Loucy (cell line): ENCODE measurements around the gene RPA3.

Source experiments
- H2AFZ ChIP-seq: fragments of 200-600 bp; sonication (generic); 2 replicates; pipeline ENCODE4 v1.6.0; 2016; ENCODE audit warnings: antibody characterized with exemption, mild to moderate bottlenecking, low read length, moderate library complexity
- H3F3A ChIP-seq: fragments of 200-600 bp; 2 replicates; pipeline ENCODE4 v1.6.0; 2016; ENCODE audit warnings: antibody characterized with exemption, low read depth, mild to moderate bottlenecking
- H3K27me3 ChIP-seq: fragments of 200-600 bp; sonication (generic); 2 replicates; pipeline ENCODE4 v1.6.1; 2014; ENCODE audit warnings: low read length, mild to moderate bottlenecking; ENCODE audit not compliant: insufficient read depth, poor library complexity, severe bottlenecking
- H3K36me3 ChIP-seq: fragments of 200-600 bp; sonication (generic); 2 replicates; pipeline ENCODE4 v1.6.1; 2016; ENCODE audit warnings: low read length; ENCODE audit not compliant: insufficient read depth
- H3K4me1 ChIP-seq: fragments of 200-600 bp; sonication (generic); 2 replicates; pipeline ENCODE4 v1.5.1; 2014; ENCODE audit warnings: low read length, mild to moderate bottlenecking; ENCODE audit not compliant: insufficient read depth, poor library complexity, severe bottlenecking
- H3K4me2 ChIP-seq: fragments of 200-600 bp; sonication (generic); 2 replicates; pipeline ENCODE4 v1.6.0; 2014; ENCODE audit warnings: antibody characterized with exemption, low read length, low read depth, mild to moderate bottlenecking; ENCODE audit not compliant: poor library complexity, severe bottlenecking
- H3K4me3 ChIP-seq: fragments of 200-600 bp; sonication (generic); 2 replicates; pipeline ENCODE4 v1.5.1; 2014; ENCODE audit warnings: low read length, mild to moderate bottlenecking, mixed read lengths; ENCODE audit not compliant: poor library complexity, severe bottlenecking
- H3K79me2 ChIP-seq: fragments of 200-600 bp; sonication (generic); 2 replicates; pipeline ENCODE4 v1.6.1; 2014; ENCODE audit warnings: low read length; ENCODE audit not compliant: insufficient read depth
- H3K9ac ChIP-seq: fragments of 200-600 bp; sonication (generic); 2 replicates; pipeline ENCODE4 v1.6.0; 2014; ENCODE audit warnings: mild to moderate bottlenecking, low read depth, low read length, moderate library complexity; ENCODE audit not compliant: poor library complexity, severe bottlenecking
- H3K9me2 ChIP-seq: fragments of 200-600 bp; sonication (generic); replicated peaks from 2 replicates; pipeline ENCODE4 v1.6.1; 2016; ENCODE audit warnings: low read depth, low read length, mixed read lengths
- H3K9me3 ChIP-seq: fragments of 200-600 bp; sonication (generic); 2 replicates; pipeline ENCODE4 v1.6.1; 2014; ENCODE audit warnings: mild to moderate bottlenecking, antibody characterized with exemption, low read length, low read depth; ENCODE audit not compliant: insufficient read depth
- H4K20me1 ChIP-seq: fragments of 200-600 bp; sonication (generic); 2 replicates; pipeline ENCODE4 v1.6.0; 2014; ENCODE audit warnings: antibody characterized with exemption, low read length, mild to moderate bottlenecking; ENCODE audit not compliant: insufficient read depth, poor library complexity, severe bottlenecking
- EZH2phosphoT487 ChIP-seq: fragments of 200-600 bp; IDR thresholded peaks from 2 replicates; pipeline ENCODE4 v1.6.1; 2018; ENCODE audit warnings: antibody characterized with exemption, mild to moderate bottlenecking, moderate library complexity, borderline replicate concordance
- TF ChIP-seq, protein P1 (sequence below): fragments of 200-600 bp; sonication (generic); conservative IDR thresholded peaks from 2 replicates; pipeline ENCODE4 v1.5.1; 2014; ENCODE audit warnings: mild to moderate bottlenecking, antibody characterized with exemption, low read length

The RPA3 gene

DNA sequence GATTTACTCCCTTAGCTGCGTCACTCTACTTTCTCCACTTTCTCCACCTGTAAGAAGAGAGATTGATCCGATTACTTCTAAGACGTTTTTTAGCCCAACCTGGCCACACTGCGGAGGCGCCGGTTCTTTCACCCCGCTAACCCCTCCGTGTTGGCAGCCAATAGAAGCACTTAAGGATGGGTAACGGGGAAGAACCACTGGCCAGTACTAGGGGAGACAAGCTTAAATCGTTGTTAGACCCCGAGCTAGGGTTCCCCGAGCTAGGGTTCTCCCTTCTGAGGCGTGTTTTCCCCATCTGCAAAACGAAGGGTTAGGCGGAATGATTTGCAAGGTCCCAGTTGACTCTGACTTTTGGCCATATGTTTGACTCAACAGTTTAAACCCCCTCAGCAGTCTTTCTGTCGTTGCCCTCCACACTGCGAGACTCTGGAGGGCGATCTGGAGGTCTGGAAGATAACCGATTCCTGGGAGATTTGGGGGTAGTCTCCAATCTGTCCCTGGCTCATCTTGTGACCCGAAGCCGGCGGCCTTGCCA is 77.2 kb downstream of the RPA3 start:
- Histone ChIP-seq H3K9me2 (no peaks in the 10 kb centered on the region), H3K4me3 (peak overlapping the region; percentile 80), H3K79me2 (peaks cover 49% of the 10 kb centered on the region), H3K27me3 (no peaks in the 10 kb centered on the region), H3K9ac (peak overlapping the region; percentile 82), H2AFZ (peak overlapping the region; percentile 86), H3K9me3 (no peaks in the 10 kb centered on the region), H3F3A (no peaks in the 10 kb centered on the region), H3K4me1 (peaks cover 31% of the 10 kb centered on the region), H3K4me2 (peak overlapping the region; percentile 85), H3K36me3 (no peaks in the 10 kb centered on the region), H4K20me1 (no peaks in the 10 kb centered on the region)
- TF ChIP-seq, protein P1, sequence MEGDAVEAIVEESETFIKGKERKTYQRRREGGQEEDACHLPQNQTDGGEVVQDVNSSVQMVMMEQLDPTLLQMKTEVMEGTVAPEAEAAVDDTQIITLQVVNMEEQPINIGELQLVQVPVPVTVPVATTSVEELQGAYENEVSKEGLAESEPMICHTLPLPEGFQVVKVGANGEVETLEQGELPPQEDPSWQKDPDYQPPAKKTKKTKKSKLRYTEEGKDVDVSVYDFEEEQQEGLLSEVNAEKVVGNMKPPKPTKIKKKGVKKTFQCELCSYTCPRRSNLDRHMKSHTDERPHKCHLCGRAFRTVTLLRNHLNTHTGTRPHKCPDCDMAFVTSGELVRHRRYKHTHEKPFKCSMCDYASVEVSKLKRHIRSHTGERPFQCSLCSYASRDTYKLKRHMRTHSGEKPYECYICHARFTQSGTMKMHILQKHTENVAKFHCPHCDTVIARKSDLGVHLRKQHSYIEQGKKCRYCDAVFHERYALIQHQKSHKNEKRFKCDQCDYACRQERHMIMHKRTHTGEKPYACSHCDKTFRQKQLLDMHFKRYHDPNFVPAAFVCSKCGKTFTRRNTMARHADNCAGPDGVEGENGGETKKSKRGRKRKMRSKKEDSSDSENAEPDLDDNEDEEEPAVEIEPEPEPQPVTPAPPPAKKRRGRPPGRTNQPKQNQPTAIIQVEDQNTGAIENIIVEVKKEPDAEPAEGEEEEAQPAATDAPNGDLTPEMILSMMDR: peak; percentile 17; the same call in 1 of the 2 replicates
- TF ChIP-seq EZH2phosphoT487: no peak

DNA sequence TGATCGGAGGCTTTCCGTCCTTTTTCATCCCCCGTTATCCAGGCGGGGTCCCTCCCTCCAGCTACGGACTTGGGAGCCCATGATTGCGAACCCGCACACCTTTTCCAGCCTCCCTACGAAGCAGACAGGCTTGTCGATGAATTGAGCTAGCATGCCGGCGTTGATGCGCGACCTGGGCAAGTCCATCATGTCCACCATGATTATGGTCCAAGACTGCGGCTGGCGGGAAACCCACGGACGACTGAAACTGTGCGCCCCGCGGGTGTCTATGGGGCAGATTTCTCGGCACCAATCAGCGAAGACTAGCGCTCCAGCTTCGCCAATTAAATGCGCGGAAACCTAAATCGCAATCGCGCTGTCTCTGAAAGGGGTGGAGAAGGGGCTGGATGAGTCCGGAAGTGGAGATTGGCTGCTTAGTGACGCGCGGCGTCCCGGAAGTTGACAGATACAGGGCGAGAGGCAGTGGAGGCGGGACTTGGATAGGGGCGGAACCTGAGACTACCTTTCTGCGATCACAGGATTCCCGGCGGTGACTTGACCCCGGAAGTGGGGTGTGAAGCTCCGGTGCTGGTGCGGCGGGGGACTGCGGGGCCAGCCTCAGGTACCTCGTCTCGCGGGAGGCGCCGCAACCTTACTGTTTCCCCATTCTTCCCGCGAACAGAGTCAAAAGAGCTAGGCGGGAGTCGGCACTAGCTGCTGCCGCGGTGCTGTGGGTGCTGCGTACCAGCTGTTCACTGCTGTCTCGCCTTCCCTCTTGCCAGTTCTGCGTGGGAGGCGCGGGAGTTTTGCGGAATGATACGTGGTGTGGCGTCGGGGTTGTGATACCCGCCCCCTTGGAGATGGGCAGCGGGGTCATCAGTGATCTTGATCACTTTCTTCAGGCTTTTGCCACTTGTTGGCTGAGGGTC is 77.9 kb downstream of the RPA3 start, which contains the start of gene UMAD1:
UMAD1 (plus strand) TSS at position 532 of the 908 bp plus-strand sequence. CDS start 32,620 bp downstream, outside the sequence.
- Histone ChIP-seq H3K9me3 (no peaks in the 10 kb centered on the region), H3K9ac (peak within 1 kb of the TSS; percentile 82), H3K4me1 (peaks cover 31% of the 10 kb centered on the region), H3K4me3 (peak within 1 kb of the TSS; percentile 80), H3F3A (no peaks in the 10 kb centered on the region), H3K4me2 (peak within 1 kb of the TSS; percentile 91), H3K36me3 (no peaks in the 10 kb centered on the region), H2AFZ (peak within 1 kb of the TSS; percentile 86), H3K27me3 (no peaks in the 10 kb centered on the region), H4K20me1 (no peaks in the 10 kb centered on the region), H3K79me2 (peaks cover 42% of the 10 kb centered on the region), H3K9me2 (no peaks in the 10 kb centered on the region)
- no peak for TF ChIP-seq EZH2phosphoT487
- TF ChIP-seq, protein P1: no peak

GRCh38 chr7:7639847-7640220 is 78.6 kb downstream of the RPA3 start:
- H3K9me3 ChIP-seq: no peaks in the 10 kb centered on the region
- H4K20me1 ChIP-seq: no peaks in the 10 kb centered on the region
- H3K36me3 ChIP-seq: no peaks in the 10 kb centered on the region
- H3K79me2 ChIP-seq: peaks cover 41% of the 10 kb centered on the region
- peak overlapping the region; percentile 80 for H3K4me3 ChIP-seq
- H3K4me1 ChIP-seq: peaks cover 31% of the 10 kb centered on the region
- peak overlapping the region; percentile 82 for H3K9ac ChIP-seq
- H3F3A ChIP-seq: no peaks in the 10 kb centered on the region
- H3K4me2 ChIP-seq: peak overlapping the region; percentile 91
- no peaks in the 10 kb centered on the region for H3K27me3 ChIP-seq
- H2AFZ ChIP-seq: peak overlapping the region; percentile 81
- TF ChIP-seq, protein P1: no peak
- no peak for TF ChIP-seq EZH2phosphoT487
- no peaks in the 10 kb centered on the region for H3K9me2 ChIP-seq
